ENCODE measurements around the gene RNF7.
"Not testable (repeated sequence)": the region's sequence is repeated elsewhere in the genome, so short reads cannot be mapped to it uniquely, and the experiment has no call there.

The RNF7 gene

DNA sequence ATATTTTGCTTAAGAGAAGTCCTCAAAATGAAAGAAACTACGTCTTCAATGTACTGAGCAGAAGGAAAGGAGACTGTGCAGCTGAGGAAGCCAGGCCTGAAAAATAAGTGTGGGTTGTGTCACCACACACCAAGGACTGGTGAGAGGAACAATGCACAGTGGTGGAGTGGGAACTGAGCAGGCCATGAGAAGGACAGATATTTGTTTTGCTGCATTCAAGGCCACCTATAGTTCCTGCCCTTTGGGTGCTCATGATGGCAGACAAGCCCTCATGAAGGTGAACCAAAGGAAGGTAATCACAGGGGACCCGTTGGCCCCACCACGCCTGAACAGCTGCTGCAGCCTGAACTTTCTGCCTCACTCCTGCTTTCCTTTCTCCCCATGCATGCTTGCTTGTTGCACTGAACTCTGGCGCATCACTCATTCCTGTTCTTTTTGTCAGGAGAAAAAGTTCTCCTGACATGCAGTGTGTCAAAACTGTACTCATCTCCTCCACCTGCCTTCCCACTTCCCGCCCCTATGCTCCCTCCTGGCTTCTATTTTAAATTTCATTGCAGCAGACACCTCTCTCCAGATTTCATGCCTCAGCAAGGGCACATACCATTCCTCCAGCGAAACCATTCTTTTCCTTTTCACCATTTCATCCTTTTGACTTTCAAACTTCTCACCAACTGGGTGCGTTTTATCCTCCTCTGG lies 2.2 kb upstream of the RNF7 start:
- no peak for DNase-seq

DNA sequence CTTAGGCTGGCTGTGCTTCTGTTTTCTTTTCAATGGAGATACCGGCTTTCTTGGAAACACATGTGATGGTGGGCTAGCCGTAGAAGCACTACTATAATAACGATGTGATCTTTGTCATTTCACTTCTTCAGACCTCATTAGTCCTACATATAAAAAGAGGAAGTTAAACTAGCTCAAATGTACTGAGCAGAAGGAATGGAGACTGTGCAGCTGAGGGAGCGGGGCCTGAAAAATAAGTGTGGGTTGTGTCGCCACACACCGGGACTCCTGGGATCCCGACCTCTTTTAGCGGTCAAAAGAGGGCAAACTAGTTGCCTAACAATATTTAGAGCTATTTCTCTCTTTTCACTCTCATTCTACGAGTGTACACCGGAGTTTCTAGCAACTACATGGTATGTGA lies 1.0 kb upstream of the RNF7 start:
- no peak for DNase-seq

DNA sequence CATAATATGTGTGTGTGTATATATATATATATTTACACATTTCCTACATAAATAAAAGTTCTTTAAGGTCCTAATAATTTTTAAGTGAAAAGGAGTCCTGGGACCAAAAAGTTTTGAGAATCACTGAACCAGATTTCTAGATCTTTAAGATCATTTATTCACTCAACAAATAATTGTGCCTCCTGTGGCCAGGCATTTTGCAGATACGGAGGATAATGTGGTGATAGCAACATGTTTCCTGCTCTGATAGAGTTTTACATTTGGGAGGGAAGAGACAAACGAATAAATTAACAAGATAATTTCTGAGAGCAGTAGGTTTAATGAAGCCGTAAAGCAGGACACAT lies 448 bp upstream of the RNF7 start:
- no peak for DNase-seq

DNA sequence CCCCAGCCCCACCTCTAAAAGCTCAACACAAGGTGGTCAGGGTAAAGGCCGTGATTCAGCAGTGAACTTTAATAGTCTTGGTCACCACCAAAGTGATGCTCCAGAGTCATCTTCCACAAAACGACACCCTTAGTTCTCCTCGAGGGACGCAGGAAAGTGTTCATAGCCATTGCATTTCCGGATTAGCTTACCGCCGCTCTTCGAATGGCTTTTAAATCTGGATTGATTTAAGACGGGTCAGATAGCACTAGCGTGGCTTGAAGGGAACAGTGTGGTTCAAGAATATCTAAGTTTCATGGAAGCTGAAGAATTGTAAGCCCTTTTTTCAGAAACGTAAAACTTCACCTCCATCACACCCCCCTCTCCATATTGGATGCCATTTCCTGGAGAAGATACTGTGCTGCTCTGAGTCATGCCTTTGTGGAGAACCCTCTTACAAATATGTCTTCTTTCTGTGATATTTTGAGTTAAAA lies 829 bp downstream of the RNF7 start:
- peak; percentile 48 for DNase-seq

DNA sequence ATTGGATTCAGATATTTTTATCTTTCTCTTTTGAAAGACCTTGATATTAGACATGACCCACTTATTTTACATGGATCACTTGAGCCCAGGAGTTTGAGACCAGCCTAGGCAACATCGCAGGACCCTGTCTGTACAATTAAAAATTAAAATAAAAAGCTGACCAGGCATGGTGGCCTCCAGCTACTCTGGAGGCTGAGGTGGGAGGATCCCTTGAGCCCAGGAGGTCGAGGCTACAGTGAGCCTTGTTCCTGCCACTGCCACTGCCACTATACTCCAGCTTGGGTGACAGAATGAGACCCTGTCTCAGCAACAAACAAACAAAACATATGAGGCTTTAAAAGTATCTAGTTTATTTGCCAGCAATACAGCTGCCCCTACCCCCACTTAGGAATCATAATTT lies 1.6 kb downstream of the RNF7 start:
- DNase-seq: no peak

DNA sequence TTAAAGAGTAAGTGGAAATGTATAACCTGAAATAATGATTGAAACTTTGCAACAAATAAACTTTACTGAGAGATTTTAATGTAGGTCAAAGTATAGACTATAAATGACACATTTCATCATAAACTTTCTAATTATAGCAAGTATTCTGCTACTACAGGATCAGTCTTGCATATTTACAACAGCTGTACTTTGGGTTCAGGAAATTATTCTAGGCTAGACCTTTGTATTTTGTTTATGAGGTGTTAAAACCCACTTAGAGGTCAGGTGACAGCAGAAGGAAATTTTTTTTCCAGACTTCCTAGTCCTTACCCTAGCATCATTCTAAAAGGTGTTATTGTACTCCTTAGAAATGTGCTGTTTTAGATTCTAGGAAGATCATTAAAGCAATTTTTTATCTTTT lies 2.3 kb downstream of the RNF7 start:
- DNase-seq: no peak

DNA sequence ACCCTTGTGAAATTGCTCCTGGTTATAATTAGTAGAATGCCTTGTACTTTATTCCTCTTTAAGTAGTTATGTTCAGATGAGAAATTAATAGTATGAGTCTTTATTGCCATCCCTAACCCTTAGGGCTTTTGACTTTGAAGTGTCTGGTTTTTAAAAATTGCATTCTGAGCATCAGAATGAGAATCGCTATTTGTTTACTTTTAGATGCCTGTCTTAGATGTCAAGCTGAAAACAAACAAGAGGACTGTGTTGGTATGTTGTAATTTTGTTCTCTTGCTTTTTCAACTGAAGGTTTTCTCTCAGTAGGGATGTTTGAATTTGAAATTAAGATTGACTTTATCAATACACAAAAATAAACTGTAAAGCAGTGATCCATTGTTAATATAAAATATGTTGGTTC lies 5.2 kb downstream of the RNF7 start:
- no peak for DNase-seq

DNA sequence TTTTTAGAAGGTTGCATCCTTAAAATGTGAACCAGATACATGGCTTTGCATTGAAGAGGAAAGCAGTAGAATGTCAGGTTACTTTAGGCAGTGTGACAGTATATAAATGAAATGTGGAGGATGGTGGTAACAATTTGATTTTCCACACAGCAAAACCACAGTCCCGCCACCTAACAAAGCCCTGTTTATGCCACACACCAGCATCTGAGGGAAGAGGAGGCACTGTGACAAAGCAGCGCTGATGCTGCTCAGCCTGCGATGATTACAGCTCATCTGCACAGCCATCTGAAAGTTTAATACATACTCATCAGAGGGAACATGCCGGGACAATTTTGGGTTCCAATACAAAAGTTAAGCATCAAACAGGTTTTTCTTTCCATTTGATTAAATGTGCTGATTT lies 8.9 kb downstream of the RNF7 start:
- no peak for DNase-seq

DNA sequence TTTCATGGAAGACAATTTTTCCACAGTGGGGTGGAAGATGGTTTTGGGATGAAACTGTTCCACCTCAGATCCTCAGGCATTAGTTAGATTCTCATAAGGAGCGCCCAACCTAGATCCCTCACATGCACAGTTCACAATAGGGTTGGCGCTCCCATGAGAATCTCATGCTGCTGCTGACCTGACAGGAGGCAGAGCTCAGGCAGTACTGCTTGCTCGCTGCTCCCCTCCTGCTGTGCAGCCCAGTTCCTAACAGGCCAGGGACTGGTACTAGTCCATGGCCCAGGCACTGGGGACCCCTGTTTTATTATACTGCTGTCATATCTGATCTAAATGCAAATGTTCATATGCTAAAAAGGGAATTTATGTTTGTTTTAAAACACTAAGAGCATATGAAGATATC lies 15.3 kb downstream of the RNF7 start:
- DNase-seq: no peak

DNA sequence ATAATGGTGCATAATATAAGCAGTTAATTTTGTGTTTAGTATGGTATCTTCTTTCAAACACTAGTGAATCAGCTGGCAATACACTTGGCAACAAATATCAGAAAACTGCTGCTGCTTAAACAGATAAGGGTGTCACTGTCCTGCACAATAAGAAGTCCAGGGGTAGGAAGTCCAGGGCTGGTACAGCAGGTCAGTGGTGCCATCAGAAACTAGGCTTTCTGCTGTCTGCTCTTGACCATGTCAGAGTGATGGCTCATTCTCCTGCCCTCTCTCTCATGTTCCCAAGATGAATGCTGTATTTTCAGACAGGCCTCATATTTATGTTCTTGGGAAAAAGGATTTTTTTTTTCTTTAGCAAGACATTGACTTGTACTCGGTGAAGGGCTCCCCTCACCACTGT lies 15.9 kb downstream of the RNF7 start:
- DNase-seq: no peak

DNA sequence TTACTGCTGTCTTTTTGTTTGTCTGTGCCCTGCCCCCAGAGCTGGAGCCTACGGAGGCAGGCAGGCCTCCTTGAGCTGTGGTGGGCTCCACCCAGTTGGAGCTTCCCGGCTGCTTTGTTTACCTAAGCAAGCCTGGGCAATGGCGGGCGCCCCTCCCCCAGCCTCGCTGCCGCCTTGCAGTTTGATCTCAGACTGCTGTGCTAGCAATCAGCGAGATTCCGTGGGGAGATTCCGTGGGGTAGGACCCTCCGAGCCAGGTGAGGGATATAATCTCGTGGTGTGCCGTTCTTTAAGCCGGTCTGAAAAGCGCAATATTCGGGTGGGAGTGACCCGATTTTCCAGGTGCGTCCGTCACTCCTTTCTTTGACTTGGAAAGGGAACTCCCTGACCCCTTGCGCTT lies 24.5 kb downstream of the RNF7 start:
- DNase-seq: not testable (repeated sequence)

DNA sequence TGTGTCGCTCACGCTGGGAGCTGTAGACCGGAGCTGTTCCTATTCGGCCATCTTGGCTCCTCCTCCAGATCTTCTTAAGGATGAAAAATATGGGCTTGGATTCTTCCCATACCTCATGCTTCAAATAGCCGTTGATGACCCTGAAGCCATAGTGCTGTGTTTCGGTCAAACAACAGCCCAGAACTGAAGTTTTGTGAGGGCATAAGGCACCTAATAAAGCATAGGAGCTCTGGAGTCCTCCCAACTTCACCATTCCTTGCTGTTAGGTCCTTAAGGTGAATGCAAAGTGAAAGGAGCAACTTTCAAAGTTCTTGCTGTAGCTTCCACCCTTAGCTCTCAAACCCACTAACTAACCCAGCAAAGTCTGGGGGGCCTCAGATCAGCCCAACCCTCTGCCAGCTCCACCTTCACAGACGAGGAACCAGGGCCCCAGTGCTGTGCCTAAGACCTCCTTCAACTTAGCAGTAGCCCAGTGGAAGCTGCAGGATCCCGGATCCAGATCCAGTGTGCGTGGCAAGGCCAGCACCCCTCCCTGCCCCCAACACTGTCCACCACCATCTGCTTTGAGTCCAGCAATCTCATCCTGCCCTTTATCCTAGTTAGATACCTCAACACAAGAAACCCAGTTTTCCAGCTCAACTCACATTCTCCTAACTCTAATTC lies 25.1 kb downstream of the RNF7 start, which contains the start of gene GRK7:
Gene GRK7, plus strand, starts transcription at position 321 of the 663 bp plus-strand sequence. CDS start 14,877 bp downstream, outside the sequence.
- DNase-seq: no peak

DNA sequence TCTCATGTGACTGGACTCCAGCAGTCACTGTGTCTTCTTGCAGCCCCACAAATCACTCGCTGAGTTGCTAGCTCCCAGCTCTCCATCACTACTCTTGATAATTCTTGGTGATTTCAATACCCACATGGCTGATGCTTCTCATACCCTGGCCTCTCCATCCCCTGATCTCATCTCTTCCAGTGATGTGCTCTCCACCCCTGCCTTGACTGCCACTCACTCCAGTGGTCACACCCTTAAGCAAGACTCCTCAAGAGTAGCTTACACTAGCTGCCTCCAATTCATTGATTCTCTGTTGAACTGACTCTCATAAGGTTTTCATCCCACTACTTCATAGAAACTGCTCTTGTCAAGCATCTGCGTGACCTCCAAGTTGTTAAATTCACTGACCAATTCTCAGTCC lies 25.9 kb downstream of the RNF7 start:
- no peak for DNase-seq

DNA sequence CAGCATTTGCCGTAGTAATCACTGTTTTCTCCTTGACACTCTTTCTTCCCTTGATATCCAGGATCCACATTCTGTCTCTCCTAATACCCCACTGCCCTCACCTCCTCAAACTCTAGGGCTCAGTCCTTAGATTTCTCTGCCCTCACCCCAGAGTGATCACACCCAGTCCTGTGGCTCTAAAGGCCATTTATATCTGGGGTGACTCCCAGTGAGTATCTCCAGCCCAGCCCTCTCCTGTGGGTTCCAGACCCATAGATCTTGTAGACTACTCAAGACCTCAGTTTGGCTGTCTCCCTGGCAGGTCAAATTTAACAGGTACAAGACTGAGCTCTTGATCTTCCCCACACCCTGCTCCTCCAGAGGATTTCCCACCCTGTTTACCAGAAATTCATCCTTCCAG lies 26.4 kb downstream of the RNF7 start:
- DNase-seq: no peak

DNA sequence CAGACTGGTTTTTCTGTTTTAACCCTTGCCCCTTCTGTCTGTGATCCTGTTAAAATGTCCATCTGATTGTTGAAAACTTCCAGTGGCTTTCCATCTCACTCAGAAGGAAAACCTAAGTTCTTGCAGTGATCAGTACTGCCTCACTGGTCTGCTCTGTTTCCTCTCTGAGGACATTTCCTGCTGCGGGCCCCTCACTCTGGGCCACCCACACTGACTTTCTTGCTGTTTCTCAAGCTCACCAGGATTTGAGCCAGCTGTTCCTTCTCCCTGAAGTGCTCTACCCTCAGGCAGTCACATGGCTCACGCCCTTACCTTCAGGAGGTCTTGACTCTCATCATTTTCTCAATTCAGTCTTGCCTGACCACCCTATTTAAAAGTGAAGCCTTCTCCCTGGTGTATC lies 26.9 kb downstream of the RNF7 start:
- DNase-seq: no peak

DNA sequence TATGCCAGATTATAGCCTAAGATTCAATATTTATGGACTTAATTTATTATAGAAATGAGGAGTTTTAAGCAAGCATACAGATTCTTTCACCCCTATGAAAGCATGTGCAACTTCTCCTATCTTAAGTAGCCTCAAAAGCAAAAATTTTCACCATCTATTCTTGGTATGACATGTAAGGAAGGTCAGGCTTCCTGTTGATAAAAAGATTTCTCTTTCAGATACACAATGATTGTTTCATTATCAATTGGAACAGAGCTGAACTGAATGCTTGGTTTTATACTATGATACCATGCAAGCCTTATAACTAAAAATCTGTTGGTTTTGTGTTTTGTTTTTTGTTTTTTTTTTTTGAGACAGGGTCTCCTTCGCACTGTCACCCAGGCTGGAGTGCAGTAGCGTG lies 29.0 kb downstream of the RNF7 start:
- DNase-seq: no peak

DNA sequence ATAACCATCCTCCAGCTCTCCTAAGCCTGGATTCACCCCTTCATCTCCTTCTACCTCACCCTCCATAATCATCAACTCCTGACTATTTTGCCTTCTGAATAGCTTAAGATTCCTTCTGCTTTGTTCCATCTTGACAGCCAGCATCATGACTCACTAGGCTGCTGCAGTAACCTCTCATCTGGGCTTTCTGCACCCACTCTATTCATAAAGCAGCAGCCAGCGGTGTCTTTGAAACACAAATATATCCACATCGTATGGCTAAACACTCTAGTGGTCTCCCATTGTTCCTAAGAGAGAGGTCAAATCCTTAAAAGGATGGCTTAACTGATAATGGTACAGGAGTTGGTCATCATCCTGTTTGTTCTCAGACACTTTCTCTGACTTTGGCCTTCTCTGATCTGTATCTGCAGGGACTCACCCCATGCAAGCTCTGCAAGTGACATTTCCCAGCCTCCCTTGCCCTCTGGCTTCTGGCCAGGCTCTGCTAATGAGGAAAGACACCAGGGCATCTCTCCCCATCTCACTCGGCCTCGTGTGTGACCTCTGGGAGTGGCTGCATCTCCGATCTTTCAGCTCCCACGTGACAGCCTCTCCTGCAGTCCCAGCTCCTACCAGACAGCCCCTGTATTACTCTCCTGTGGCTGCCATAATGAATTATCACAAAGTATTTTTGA lies 31.3 kb downstream of the RNF7 start:
- no peak for DNase-seq

DNA sequence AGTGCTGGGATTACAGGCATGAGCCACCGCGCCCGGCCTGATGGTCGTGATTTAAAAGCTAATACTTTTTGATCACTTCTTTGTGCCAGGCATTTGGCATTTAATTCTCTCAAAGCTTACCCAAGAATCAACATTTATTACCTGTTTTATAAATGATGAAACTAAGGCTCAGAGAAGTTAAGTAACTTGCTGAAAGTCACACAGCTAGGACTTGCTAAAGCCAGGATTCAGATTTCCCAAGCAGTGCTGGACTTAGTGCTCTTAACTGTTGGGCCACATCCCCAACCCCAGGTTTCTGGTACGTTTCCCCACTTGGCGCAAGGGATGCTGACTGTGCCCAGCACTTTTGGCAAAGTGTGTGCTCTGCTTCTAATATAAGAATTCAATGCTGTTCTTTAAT lies 35.6 kb downstream of the RNF7 start:
- no peak for DNase-seq

DNA sequence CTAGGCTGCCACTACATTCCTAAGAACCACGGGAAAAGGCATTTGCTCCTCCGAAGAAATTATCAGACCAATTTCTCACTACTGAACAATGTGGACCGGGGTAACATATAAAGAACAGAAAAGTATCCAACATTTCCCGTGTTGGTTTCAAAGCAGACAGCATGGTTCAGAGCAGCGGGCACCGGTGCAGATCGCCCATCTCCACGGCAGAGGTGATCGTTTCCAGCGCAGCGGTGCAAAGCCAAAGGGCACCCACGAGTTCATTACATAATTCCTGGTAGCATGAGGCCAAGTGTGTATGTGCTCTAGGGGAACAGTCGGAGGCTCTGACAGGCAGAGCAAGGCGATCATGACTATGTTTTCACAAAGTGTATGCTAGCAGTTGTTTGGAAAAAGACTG lies 38.3 kb downstream of the RNF7 start:
- no peak for DNase-seq

DNA sequence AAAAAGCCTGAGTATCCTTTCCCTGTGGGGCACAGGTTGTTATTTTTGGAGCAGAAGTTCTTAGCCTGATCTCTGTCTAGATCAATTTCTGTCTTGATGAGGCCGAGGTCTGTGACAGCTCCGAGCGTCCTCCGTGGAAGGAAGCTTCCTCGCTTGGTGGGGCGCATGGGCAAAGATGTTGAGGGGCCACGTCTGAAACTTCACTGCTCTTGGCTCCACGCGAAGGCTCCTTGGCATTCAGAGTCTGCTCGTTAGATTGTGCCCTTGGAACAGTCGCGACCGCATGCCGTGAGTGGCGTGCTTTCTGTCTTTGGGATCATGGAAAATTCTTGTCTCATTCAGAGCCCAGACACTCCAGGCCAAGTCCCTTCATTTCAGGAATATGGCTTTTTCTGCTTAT lies 38.8 kb downstream of the RNF7 start:
- no peak for DNase-seq

DNA sequence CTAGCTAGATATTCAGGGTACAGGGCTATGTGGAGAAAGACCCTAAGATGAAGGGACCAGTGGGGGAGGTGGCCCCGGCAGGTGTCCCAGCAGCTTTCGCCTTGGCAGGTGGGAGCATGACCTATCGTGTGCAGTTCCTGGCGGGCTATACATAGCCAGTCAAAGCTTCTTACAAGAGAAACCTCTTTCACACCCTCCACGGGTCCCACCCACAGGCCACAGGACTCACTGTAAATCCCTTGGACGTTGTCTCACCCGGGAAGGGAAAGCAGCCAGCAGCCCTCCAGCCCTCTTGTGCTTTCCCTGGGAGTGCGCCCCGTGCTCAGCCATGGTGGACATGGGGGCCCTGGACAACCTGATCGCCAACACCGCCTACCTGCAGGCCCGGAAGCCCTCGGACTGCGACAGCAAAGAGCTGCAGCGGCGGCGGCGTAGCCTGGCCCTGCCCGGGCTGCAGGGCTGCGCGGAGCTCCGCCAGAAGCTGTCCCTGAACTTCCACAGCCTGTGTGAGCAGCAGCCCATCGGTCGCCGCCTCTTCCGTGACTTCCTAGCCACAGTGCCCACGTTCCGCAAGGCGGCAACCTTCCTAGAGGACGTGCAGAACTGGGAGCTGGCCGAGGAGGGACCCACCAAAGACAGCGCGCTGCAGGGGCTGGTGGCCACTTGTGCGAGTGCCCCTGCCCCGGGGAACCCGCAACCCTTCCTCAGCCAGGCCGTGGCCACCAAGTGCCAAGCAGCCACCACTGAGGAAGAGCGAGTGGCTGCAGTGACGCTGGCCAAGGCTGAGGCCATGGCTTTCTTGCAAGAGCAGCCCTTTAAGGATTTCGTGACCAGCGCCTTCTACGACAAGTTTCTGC lies 40.1 kb downstream of the RNF7 start:
- DNase-seq: no peak

DNA sequence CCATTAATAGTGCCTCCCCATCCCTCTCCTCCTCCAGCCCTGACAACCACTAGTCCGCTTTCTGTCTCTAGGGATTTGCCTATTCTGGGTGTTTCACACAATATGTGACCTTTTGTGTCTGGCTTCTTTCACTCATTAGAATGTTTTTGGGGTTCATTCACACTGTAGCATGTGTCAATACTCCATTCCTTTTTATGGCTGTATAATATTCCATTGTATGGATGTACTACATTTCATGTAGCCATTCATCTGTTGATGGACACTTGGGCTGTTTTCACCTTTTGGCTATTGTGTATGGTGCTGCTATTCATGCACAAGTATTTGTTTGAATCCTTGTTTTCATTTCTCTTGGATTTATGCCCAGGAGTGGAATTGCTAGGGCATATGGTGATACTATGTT lies 41.6 kb downstream of the RNF7 start:
- DNase-seq: no peak

DNA sequence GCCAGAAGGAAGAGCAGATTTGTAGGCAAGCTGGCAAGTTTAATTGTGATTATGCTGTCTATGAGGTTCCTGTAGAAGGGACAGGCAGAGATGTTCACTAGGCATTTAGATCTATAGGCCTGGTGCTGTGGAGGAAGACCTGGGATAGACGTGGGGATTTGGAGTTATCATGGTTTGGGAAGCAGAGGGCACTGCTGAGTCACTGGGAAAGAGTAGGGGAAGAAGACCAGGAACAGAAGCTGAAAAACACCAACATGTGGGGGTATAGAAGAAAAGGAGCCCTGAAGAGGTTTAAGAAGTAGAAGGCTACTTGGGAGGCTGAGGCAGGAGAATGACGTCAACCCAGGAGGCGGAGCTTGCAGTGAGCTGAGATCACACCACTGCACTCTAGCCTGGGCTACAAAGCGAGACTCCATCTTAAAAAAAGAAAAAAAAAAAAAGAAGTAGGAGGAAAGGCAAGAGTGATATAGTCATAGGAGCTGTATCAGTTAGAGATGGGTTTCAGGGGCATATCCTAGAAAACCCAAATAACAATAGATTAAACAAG lies 44.4 kb downstream of the RNF7 start:
- no peak for DNase-seq
